Liver (tissue), 3 donors: ENCODE results near the gene YTHDF1.

ENCODE experiments used
- EGR1 ChIP-seq, 2 donors: IDR thresholded peaks; 2 replicates each; pipeline ENCODE4 v1.6.1; 2016 to 2018; ENCODE audit warnings: antibody characterized with exemption in 2 of 2, low read depth in 2 of 2
- FOXA2 ChIP-seq: IDR thresholded peaks from 2 replicates; pipeline ENCODE4 v1.6.1; 2016; ENCODE audit warnings: antibody characterized with exemption
- GABPA ChIP-seq, 2 donors: IDR thresholded peaks in 1 of 2; conservative IDR thresholded peaks in 1 of 2; 2 replicates each; pipeline ENCODE4 v1.6.1; 2016; ENCODE audit warnings: antibody characterized with exemption in 2 of 2, mild to moderate bottlenecking in 1 of 2, moderate library complexity in 1 of 2
- NR2F2 ChIP-seq: IDR thresholded peaks from 2 replicates; pipeline ENCODE4 v1.6.1; 2016; ENCODE audit warnings: antibody characterized with exemption
- RAD21 ChIP-seq, 2 donors: IDR thresholded peaks; 2 replicates each; pipeline ENCODE4 v1.6.1; 2016; ENCODE audit warnings: antibody characterized with exemption in 2 of 2, mild to moderate bottlenecking in 2 of 2
- RXRA ChIP-seq, 2 donors: IDR thresholded peaks; 2 replicates each; pipeline ENCODE4 v1.6.1; 2017 to 2018; ENCODE audit warnings: antibody characterized with exemption in 2 of 2, mild to moderate bottlenecking in 1 of 2
- SP1 ChIP-seq: IDR thresholded peaks from 2 replicates; pipeline ENCODE4 v1.6.1; 2018; ENCODE audit warnings: antibody characterized with exemption, mild to moderate bottlenecking
- TAF1 ChIP-seq: conservative IDR thresholded peaks from 2 replicates; pipeline ENCODE4 v1.6.1; 2016; ENCODE audit warnings: antibody characterized with exemption, mild to moderate bottlenecking
- YY1 ChIP-seq: IDR thresholded peaks from 2 replicates; pipeline ENCODE4 v1.6.1; 2016; ENCODE audit warnings: antibody characterized with exemption, mild to moderate bottlenecking
- TF ChIP-seq, protein P1 (sequence below): fragments of 150-350 bp; IDR thresholded peaks from 2 replicates; pipeline ENCODE4 v1.5.1; 2017; ENCODE audit warnings: improper control_type of control experiment, low read depth, low read length; ENCODE audit not compliant: missing input control
- TF ChIP-seq, protein P2 (sequence below): IDR thresholded peaks from 2 replicates; pipeline ENCODE4 v1.6.1; 2016; ENCODE audit warnings: antibody characterized with exemption
- donor health status: healthy.
- donor health status: healthy.

DNA sequence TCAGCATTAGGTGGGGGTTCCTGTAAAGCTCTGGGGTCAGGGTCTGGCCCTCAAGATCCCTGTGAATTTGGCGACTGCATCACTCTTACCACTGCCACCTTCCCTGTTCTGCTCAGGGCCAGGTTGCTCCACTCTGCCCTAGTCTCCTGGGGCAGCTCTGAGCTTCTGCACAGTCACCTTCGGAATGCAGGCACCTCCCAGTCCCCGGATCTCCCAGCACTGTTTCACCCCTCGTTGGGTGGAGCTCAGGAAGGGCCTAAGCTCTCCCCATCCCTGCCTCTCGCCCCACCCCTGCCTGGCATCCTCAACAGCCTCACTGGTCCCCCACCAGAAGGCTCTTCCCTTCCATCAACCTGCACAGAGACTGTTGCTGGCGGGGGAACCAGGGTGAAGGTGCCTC lies 46.2 kb downstream of the YTHDF1 start:
- TF ChIP-seq, protein P1, sequence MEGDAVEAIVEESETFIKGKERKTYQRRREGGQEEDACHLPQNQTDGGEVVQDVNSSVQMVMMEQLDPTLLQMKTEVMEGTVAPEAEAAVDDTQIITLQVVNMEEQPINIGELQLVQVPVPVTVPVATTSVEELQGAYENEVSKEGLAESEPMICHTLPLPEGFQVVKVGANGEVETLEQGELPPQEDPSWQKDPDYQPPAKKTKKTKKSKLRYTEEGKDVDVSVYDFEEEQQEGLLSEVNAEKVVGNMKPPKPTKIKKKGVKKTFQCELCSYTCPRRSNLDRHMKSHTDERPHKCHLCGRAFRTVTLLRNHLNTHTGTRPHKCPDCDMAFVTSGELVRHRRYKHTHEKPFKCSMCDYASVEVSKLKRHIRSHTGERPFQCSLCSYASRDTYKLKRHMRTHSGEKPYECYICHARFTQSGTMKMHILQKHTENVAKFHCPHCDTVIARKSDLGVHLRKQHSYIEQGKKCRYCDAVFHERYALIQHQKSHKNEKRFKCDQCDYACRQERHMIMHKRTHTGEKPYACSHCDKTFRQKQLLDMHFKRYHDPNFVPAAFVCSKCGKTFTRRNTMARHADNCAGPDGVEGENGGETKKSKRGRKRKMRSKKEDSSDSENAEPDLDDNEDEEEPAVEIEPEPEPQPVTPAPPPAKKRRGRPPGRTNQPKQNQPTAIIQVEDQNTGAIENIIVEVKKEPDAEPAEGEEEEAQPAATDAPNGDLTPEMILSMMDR: no peak
- TF ChIP-seq RAD21 (IDR thresholded peaks at IDR 0.05) (no peak), YY1 (no peak), TAF1 (no peak), RXRA (IDR thresholded peaks at IDR 0.05) (no peak), FOXA2 (no peak), EGR1 (IDR thresholded peaks at IDR 0.05; ENCODE audit: low read depth in 2 of 2) (no peak), NR2F2 (no peak), SP1 (no peak), GABPA (IDR thresholded peaks at IDR 0.05 in 1 of 2, conservative IDR thresholded peaks at IDR 0.05 in 1 of 2) (no peak)
- TF ChIP-seq, protein P2, sequence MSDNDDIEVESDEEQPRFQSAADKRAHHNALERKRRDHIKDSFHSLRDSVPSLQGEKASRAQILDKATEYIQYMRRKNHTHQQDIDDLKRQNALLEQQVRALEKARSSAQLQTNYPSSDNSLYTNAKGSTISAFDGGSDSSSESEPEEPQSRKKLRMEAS: no peak
